HL-60 (cell line): Measurements from ENCODE around the gene DNLZ.

Experiments used
- DNase-seq, 2 experiments: peaks; one replicate each; pipeline ENCODE4 v3.0.0-alpha.2; 2010 to 2020; ENCODE audit warnings: low read depth in 1 of 2, low spot score in 1 of 2
- H3K27ac ChIP-seq: fragments of 250-450 bp; sonication (Bioruptor Pico); replicated peaks from 2 replicates; pipeline ENCODE4 v1.5.1; 2020; ENCODE audit warnings: mild to moderate bottlenecking, moderate library complexity
- H3K27me3 ChIP-seq: fragments of 250-450 bp; sonication (Bioruptor Pico); 2 replicates; pipeline ENCODE4 v1.5.1; 2021; ENCODE audit warnings: mild to moderate bottlenecking, moderate library complexity; ENCODE audit not compliant: insufficient read depth, poor library complexity, severe bottlenecking
- H3K4me3 ChIP-seq: replicated peaks from 2 replicates; pipeline ENCODE4 v1.5.1; 2011; ENCODE audit warnings: mild to moderate bottlenecking, control low read depth, low read length; ENCODE audit not compliant: insufficient read depth
- CTCF ChIP-seq: IDR thresholded peaks from one replicate; pipeline ENCODE4 v1.5.1; 2011; ENCODE audit warnings: low read length, control low read depth, inconsistent platforms; ENCODE audit not compliant: insufficient read depth
- GABPA ChIP-seq: IDR thresholded peaks from 2 replicates; pipeline ENCODE4 v1.6.1; 2012; ENCODE audit warnings: low read depth
- POLR2AphosphoS5 ChIP-seq: IDR thresholded peaks from 2 replicates; pipeline ENCODE4 v1.6.1; 2012; ENCODE audit warnings: low read depth
- REST ChIP-seq: IDR thresholded peaks from 2 replicates; pipeline ENCODE4 v1.6.1; 2012; ENCODE audit warnings: low read depth; ENCODE audit not compliant: insufficient replicate concordance
- SPI1 ChIP-seq: IDR thresholded peaks from 2 replicates; pipeline ENCODE4 v1.6.1; 2012; ENCODE audit warnings: low read depth, mild to moderate bottlenecking, borderline replicate concordance

Gene DNLZ

GRCh38 chr9:136342181-136343120 lies 21.1 kb downstream of the DNLZ start:
- no peak for TF ChIP-seq REST
- TF ChIP-seq POLR2AphosphoS5, result no peak
- no peak for TF ChIP-seq GABPA
- peak; percentile 22; the same call in 1 of the 2 replicates for TF ChIP-seq SPI1
- TF ChIP-seq CTCF, result no peak
- DNase-seq, result peak; percentile 74 to 82
- peak overlapping the region; percentile 35 for H3K4me3 ChIP-seq
- no peaks in the 10 kb centered on the region for H3K27me3 ChIP-seq
- H3K27ac ChIP-seq, result no peak overlapping the region

- Histone ChIP-seq H3K27me3 (no peaks in the 10 kb centered on the region), H3K4me3 (no peak overlapping the region), H3K27ac (no peak overlapping the region)
- no peak for DNase-seq
- TF ChIP-seq GABPA, result no peak
- TF ChIP-seq SPI1, result no peak
- no peak for TF ChIP-seq CTCF
- TF ChIP-seq REST, result no peak
- TF ChIP-seq POLR2AphosphoS5, result no peak
These were observed 21.8 kb downstream of the DNLZ start for GRCh38 chr9:136341769-136342168.

- H3K27me3 ChIP-seq, result no peaks in the 10 kb centered on the region
- no peak overlapping the region for H3K4me3 ChIP-seq
- DNase-seq, result no peak
- no peak for TF ChIP-seq CTCF
- no peak for TF ChIP-seq GABPA
- no peak for TF ChIP-seq SPI1
- no peak for TF ChIP-seq POLR2AphosphoS5
- no peak for TF ChIP-seq REST
- H3K27ac ChIP-seq, result no peak overlapping the region
These were observed 22.4 kb downstream of the DNLZ start for GRCh38 chr9:136341042-136341655.
